CMK (cell line): ENCODE results near the gene HEMGN.
A peak's percentile ranks its signal among the peaks of the same experiment; 100 is the strongest.

Source experiments
- DNase-seq: peaks from one replicate; pipeline ENCODE4 v3.0.0-alpha.2; 2010; ENCODE audit warnings: low read depth

Gene HEMGN

GRCh38 chr9:97928986-97929604 lies 8.9 kb downstream of the HEMGN start:
- no peak for DNase-seq

GRCh38 chr9:97925497-97926334 lies 12.3 kb downstream of the HEMGN start:
- no peak for DNase-seq

GRCh38 chr9:97924386-97924785 lies 13.6 kb downstream of the HEMGN start:
- peak; percentile 20 for DNase-seq

GRCh38 chr9:97923529-97924108 lies 14.4 kb downstream of the HEMGN start:
- DNase-seq, result peak; percentile 68

- DNase-seq, result peak; percentile 98
Measured at GRCh38 chr9:97921959-97922724, 15.8 kb downstream of the HEMGN start, which contains the start of gene TRMO. TSS of gene TRMO (minus strand) at chr9:97922500. CDS start at chr9:97922493, 7 bp downstream.

- no peak for DNase-seq
Measured at GRCh38 chr9:97919217-97919813, 18.7 kb downstream of the HEMGN start.

GRCh38 chr9:97918611-97919010 lies 19.4 kb downstream of the HEMGN start:
- no peak for DNase-seq

GRCh38 chr9:97911970-97912369 lies 26.0 kb downstream of the HEMGN start:
- DNase-seq, result no peak

- DNase-seq, result no peak
Measured at GRCh38 chr9:97911528-97911927, 26.4 kb downstream of the HEMGN start.

- no peak for DNase-seq
Measured at GRCh38 chr9:97910357-97910756, 27.6 kb downstream of the HEMGN start.

GRCh38 chr9:97908705-97909104 lies 29.3 kb downstream of the HEMGN start:
- no peak for DNase-seq

- DNase-seq, result no peak
Measured at GRCh38 chr9:97907632-97908031, 30.3 kb downstream of the HEMGN start.

GRCh38 chr9:97907046-97907445 lies 30.9 kb downstream of the HEMGN start:
- no peak for DNase-seq

- DNase-seq, result no peak
Measured at GRCh38 chr9:97906236-97906831, 31.6 kb downstream of the HEMGN start.

GRCh38 chr9:97905228-97905627 lies 32.7 kb downstream of the HEMGN start:
- no peak for DNase-seq

GRCh38 chr9:97904725-97905124 lies 33.2 kb downstream of the HEMGN start:
- DNase-seq, result no peak

- no peak for DNase-seq
Measured at GRCh38 chr9:97903177-97903576, 34.8 kb downstream of the HEMGN start.

- no peak for DNase-seq
Measured at GRCh38 chr9:97900738-97901565, 37.0 kb downstream of the HEMGN start.

GRCh38 chr9:97900103-97900737 lies 37.8 kb downstream of the HEMGN start:
- DNase-seq, result no peak

GRCh38 chr9:97895695-97896332 lies 42.2 kb downstream of the HEMGN start:
- DNase-seq, result no peak
